ENCODE results near the gene MPHOSPH9. TPM values are rescaled to one million over a fixed set of nuclear protein-coding genes. Genes with fewer than 3 reads are reported as not detected.
A peak's percentile ranks its signal among the peaks of the same experiment; 100 is the strongest.

MPHOSPH9 gene
- total RNA-seq, 4 donors from 2014 or later = 17.0 to 43.8 (median 22.1) TPM

GRCh38 chr12:123107926-123108681 is 124.8 kb downstream of the MPHOSPH9 start:
- Histone ChIP-seq H3K27ac (peak overlapping the region in 2 of 4 donors; percentile 14 to 39), H3K27me3 (no peaks in the 10 kb centered on the region), H3K4me1 (peaks cover 4 to 58% (median 38%) of the 10 kb centered on the region in 3 donors), H3K9me3 (no peaks in the 10 kb centered on the region), H3K36me3 (peaks cover 0 to 44% (median 0%) of the 10 kb centered on the region in 3 donors), H3K4me3 (no peak overlapping the region)
- no peak for DNase-seq
- no peak for TF ChIP-seq POLR2A (IDR thresholded peaks at IDR 0.05)
- TF ChIP-seq, protein P1, sequence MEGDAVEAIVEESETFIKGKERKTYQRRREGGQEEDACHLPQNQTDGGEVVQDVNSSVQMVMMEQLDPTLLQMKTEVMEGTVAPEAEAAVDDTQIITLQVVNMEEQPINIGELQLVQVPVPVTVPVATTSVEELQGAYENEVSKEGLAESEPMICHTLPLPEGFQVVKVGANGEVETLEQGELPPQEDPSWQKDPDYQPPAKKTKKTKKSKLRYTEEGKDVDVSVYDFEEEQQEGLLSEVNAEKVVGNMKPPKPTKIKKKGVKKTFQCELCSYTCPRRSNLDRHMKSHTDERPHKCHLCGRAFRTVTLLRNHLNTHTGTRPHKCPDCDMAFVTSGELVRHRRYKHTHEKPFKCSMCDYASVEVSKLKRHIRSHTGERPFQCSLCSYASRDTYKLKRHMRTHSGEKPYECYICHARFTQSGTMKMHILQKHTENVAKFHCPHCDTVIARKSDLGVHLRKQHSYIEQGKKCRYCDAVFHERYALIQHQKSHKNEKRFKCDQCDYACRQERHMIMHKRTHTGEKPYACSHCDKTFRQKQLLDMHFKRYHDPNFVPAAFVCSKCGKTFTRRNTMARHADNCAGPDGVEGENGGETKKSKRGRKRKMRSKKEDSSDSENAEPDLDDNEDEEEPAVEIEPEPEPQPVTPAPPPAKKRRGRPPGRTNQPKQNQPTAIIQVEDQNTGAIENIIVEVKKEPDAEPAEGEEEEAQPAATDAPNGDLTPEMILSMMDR (IDR thresholded peaks at IDR 0.05) = no peak
- intact Hi-C loops (cut with DNase I) = no loop called here
- WGBS, 2 donors = 86 to 87% methylated on average over 10 to 11 of the region's 13 CpGs

- Histone ChIP-seq H3K27me3 (no peaks in the 10 kb centered on the region), H3K27ac (peak overlapping the region; percentile 23 to 43 (median 32)), H3K9me3 (no peaks in the 10 kb centered on the region), H3K4me1 (peaks cover 4 to 48% (median 36%) of the 10 kb centered on the region in 3 donors), H3K4me3 (no peak overlapping the region), H3K36me3 (peaks cover 0 to 50% (median 0%) of the 10 kb centered on the region in 3 donors)
- no peak for DNase-seq
- intact Hi-C loops (cut with DNase I) = no loop called here
- 20 to 36% methylated on average over 1 to 4 of the region's 9 CpGs for WGBS, 2 donors
- TF ChIP-seq POLR2A (IDR thresholded peaks at IDR 0.05) = no peak
- TF ChIP-seq, protein P1 (IDR thresholded peaks at IDR 0.05) = no peak
These were observed 126.1 kb downstream of the MPHOSPH9 start for GRCh38 chr12:123106640-123107359.

DNA sequence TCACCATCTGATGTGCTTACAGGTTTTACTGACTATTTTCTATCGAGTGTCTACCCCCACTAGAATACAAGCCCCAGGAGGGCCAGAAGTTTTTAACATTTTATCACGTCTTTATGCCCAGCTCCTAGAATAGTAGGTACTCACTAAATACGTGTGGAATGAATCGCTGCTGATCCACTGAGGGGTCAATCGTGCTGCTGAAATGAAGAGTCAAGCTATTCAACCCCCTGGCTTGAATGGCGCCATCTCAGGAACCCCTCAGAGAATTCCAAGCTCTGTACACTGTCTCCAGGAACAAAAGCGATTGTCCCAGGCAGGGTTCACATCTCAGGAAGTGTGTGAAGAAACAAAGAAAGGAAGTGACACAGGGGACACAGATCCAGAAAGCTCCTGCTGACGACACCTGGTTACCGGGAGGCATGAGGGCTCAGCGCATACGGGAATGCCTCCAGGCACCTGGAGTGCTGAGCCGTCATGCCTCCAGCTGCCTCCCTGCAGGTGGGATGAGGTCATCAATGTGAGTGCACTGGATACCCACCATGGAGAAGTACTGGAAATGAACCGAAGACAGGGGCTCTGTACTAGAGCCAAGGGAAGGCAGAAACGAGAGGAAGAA is 127.6 kb downstream of the MPHOSPH9 start:
- Histone ChIP-seq H3K4me1 (peaks cover 4 to 41% (median 36%) of the 10 kb centered on the region in 3 donors), H3K4me3 (no peak overlapping the region), H3K27me3 (no peaks in the 10 kb centered on the region), H3K9me3 (no peaks in the 10 kb centered on the region), H3K27ac (peak overlapping the region in 3 of 4 donors; percentile 4 to 61 (median 23)), H3K36me3 (peaks cover 0 to 57% (median 0%) of the 10 kb centered on the region in 3 donors)
- no peak for TF ChIP-seq POLR2A (IDR thresholded peaks at IDR 0.05)
- TF ChIP-seq, protein P1 (IDR thresholded peaks at IDR 0.05) = no peak
- WGBS, 2 donors = 66 to 75% methylated on average over 12 to 14 of the region's 14 CpGs
- DNase-seq = no peak
- intact Hi-C loops (cut with DNase I) = no loop called here

DNA sequence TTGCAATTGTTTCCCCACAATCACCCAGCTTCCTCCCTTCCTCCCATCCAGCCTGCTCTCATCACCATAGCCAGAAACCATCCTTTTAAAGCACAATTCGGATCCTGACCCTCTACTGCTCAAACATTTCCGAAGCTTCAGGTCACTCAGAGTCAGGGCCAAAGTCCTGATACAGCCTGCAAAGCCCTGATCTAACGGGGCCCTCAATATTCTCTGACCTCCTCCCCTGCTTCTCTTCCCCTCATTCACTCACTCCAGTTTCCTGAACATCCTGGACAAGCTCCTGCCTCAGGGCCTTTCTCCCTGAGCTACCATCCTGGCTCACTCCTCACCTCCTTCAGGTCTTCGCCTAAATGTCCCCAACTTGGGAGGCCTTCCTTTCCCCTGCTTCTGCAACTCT is 128.1 kb downstream of the MPHOSPH9 start:
- TF ChIP-seq, protein P1 (IDR thresholded peaks at IDR 0.05) = no peak
- no peak for TF ChIP-seq POLR2A (IDR thresholded peaks at IDR 0.05)
- WGBS, 2 donors = 87 to 90% methylated on average over 4 of the region's 4 CpGs
- intact Hi-C loops (cut with DNase I) = no loop called here

More for the DNA sequence above, 128.1 kb downstream of the MPHOSPH9 start:
- peaks cover 4 to 41% (median 36%) of the 10 kb centered on the region in 3 donors for H3K4me1 ChIP-seq
- H3K27me3 ChIP-seq = no peaks in the 10 kb centered on the region
- peaks cover 0 to 52% (median 0%) of the 10 kb centered on the region in 3 donors for H3K36me3 ChIP-seq
- no peak for DNase-seq
- no peak overlapping the region for H3K4me3 ChIP-seq
- H3K9me3 ChIP-seq = no peaks in the 10 kb centered on the region
- H3K27ac ChIP-seq = no peak overlapping the region

Small RNA genes within 50 kb of the gene (small RNA-seq; reads per million reads assigned to genes)
- gene RNA5SP375 = 0 to 0.89 (median 0.38) reads per million in 4 donors

Other genes starting within 250 kb of the MPHOSPH9 start
- gene PITPNM2, start 82.1 kb downstream of the MPHOSPH9 start, total RNA-seq = 1 to 10 TPM; 4.2 to 9.1 (median 8.2) TPM
- gene MTRFR, start 295 bp upstream of the MPHOSPH9 start, total RNA-seq = 10 to 100 TPM in 1 of 4 donors, 1 to 10 TPM in 3; 5.3 to 11.4 (median 7.2) TPM
- 100 to 1,000 TPM in 3 of 4 donors, 10 to 100 TPM in 1; 82.0 to 174 (median 116) TPM for gene CDK2AP1, start 38.7 kb upstream of the MPHOSPH9 start, total RNA-seq
- gene SBNO1, start 131.7 kb upstream of the MPHOSPH9 start, total RNA-seq = 10 to 100 TPM; 16.8 to 26.1 (median 23.0) TPM
- 10 to 100 TPM; 54.8 to 69.1 (median 68.4) TPM for gene KMT5A, start 151.0 kb upstream of the MPHOSPH9 start, total RNA-seq
- gene RILPL2, start 203.5 kb upstream of the MPHOSPH9 start, total RNA-seq = 1 to 10 TPM; 1.3 to 5.7 (median 3.7) TPM
- 10 to 100 TPM; 12.3 to 21.6 (median 13.7) TPM for gene SNRNP35, start 225.0 kb upstream of the MPHOSPH9 start, total RNA-seq